RWPE1 (cell line): ENCODE results near the gene PIK3R1.

Experiments
- CTCF ChIA-PET: fragments of 350-600 bp; sonication (Branson Sonifier 250); formaldehyde crosslinking; extraction: SDS; loops from one replicate; lab custom pipeline; 2021; lab: Yijun Ruan, JAX
- POLR2A ChIA-PET: fragments of 400-600 bp; formaldehyde crosslinking; extraction: SDS; loops from one replicate; lab custom pipeline; 2020; ENCODE audit warnings: antibody characterized with exemption; ENCODE audit not compliant: low non-redundant PET; lab: Yijun Ruan, JAX
- DNase-seq: peaks from one replicate; pipeline ENCODE4 v3.0.0; 2012; ENCODE audit warnings: low spot score
- H3K27ac ChIP-seq: fragments of 450-650 bp; 2 replicates; pipeline ENCODE4 v1.5.1; 2017
- TF ChIP-seq, protein P1 (sequence below): fragments of 450-650 bp; conservative IDR thresholded peaks from 2 replicates; pipeline ENCODE4 v1.5.1; 2017; ENCODE audit warnings: low read depth, mild to moderate bottlenecking

Gene PIK3R1

DNA sequence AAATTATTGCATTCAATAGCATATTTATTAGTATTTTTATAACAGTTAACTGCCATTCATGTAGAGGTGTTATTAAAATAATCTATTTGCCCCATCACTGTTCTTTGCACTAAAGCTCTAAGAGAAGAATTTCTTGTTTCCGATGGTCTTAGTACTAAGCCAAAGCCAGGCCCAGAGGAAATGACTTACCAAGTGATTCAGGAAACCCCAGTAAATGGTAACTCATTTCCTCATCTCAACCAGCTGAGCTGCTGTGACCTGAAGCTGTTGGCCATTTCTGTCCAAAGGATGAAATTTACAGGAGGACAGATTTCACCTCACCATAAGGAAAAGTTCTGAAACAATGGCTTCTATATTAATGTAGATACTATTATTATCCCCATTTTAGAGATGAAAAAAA, 117.0 kb downstream of the PIK3R1 start:
- H3K27ac ChIP-seq = no peak overlapping the region
- DNase-seq = no peak
- CTCF ChIA-PET = no interaction called here
- POLR2A ChIA-PET = no interaction called here
- TF ChIP-seq, protein P1, sequence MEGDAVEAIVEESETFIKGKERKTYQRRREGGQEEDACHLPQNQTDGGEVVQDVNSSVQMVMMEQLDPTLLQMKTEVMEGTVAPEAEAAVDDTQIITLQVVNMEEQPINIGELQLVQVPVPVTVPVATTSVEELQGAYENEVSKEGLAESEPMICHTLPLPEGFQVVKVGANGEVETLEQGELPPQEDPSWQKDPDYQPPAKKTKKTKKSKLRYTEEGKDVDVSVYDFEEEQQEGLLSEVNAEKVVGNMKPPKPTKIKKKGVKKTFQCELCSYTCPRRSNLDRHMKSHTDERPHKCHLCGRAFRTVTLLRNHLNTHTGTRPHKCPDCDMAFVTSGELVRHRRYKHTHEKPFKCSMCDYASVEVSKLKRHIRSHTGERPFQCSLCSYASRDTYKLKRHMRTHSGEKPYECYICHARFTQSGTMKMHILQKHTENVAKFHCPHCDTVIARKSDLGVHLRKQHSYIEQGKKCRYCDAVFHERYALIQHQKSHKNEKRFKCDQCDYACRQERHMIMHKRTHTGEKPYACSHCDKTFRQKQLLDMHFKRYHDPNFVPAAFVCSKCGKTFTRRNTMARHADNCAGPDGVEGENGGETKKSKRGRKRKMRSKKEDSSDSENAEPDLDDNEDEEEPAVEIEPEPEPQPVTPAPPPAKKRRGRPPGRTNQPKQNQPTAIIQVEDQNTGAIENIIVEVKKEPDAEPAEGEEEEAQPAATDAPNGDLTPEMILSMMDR = no peak

DNA sequence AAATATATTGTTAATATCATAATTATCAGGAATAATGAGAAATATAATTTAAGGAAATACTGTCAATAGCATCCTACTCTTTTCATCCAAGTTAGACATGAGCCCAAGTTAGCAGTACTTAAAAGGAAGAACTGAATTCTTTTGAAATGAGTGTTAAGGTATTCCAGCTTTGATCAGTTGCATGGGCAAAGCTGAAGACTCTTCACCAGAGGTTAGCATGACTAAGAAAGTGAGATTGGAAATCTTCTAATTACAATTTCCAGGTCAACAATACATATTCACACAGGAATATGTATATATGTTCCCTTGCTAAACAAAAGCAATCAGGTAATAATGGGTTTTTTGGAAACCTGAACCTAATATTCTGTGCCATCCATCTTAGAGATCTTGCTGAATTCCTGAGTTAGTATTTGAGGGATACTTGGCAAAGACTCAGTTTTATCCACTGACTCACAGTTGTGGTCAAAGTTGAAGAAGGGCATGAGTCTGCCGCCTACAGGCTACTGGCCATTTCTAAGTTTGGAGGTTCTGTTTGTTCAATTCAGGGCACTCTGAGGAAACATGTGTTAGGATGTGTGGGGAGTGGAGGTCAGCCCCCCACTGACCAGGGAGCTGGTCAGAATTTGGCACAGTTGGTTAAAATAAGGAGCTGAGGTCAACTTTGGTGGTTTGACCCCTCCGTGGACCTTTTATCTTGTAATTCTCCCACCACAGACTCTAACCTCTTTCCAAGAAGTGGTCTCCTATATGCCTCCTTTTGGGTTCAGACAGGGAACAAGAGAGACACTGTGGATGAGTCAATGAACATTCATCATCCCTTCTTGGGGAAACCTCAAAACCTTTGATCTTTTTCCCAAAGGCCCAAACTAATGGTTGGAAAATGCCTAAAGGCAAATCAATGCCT, 118.3 kb downstream of the PIK3R1 start:
- TF ChIP-seq, protein P1 = no peak
- CTCF ChIA-PET = no interaction called here
- H3K27ac ChIP-seq = no peak overlapping the region; the same call in 1 of the 2 replicates
- POLR2A ChIA-PET = interaction anchor here (0.7 kb wide), 1 partner anchor 44 kb away, joined by 3 read pairs; no protein-coding TSS in a partner anchor
- peak; percentile 87 for DNase-seq

DNA sequence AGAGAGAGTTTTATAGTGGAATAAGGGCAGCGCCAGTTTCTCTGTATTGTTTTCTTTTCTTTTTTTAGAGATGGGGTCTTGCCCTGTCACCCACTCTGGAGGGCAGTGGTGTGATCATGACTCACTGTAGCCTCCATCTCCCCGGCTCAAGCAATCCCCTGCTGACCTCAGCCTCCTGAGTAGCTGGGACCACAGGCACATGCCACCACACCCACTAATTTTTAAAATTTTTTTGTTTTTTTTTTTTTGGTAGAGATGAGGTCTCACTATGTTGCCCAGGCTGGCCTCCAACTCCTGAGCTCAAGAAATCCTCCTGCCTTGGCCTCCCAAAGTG, 119.0 kb downstream of the PIK3R1 start:
- no peak overlapping the region; the same call in 1 of the 2 replicates for H3K27ac ChIP-seq
- POLR2A ChIA-PET = no interaction called here
- TF ChIP-seq, protein P1 = no peak
- CTCF ChIA-PET = no interaction called here
- DNase-seq = no peak

DNA sequence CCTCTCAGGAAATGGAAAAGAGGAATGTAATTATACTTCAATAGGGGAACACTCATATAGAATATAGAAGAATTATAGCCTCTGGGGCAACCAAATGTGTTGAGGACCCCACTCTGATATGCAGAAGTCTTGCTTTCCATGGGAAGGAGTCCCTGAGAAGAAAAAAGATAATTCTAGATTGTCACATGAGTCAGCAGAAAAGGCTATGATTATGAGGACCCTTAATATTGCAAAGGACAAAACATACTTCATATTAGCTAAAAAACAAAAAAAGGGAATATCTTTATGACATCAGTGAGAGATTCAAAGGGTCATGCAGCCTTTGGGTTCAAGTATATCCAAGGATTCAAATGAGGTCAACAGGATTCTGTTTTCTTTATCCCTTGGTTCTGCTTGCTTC, 119.5 kb downstream of the PIK3R1 start:
- POLR2A ChIA-PET = no interaction called here
- TF ChIP-seq, protein P1 = no peak
- no peak overlapping the region for H3K27ac ChIP-seq
- CTCF ChIA-PET = no interaction called here
- no peak for DNase-seq

DNA sequence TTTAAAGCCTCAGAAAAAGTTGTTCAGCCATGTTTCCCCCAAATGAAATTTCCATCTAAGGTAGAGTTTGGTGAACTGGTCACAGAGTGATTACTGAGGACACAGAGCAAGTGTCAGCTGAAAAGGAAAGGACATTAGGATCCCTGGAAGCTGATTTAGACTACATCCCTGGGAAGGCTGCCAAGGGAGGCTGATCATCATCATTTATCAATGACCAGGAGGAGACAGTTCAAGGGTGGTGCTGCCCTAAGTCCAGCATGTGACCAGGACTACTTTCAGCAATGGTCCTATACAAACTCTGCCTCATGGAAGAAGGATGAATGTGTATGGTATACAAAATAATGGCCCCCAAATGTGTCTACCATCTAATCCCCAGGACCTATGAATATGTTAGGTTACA, 120.6 kb downstream of the PIK3R1 start:
- DNase-seq = no peak
- POLR2A ChIA-PET = no interaction called here
- TF ChIP-seq, protein P1 = no peak
- no peak overlapping the region for H3K27ac ChIP-seq
- CTCF ChIA-PET = no interaction called here

DNA sequence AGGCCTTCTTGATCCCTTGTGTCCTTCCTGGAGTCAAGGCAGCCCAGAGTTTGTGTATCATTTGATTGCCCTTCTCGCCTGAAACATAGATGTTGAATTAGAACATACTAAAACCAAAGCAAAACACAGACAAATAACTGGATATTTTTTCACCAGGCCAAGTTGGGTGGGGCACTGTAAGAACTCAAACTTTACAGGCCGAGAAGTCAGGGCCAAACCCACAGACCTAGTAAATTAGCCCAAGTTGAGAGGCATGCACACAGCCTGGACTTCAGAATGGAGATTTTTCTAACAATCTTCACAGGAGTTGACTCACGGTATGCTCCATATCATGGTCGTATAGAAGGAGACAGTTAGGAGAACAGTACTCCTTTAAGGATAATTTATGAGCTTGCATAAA, 121.7 kb downstream of the PIK3R1 start:
- DNase-seq = no peak
- TF ChIP-seq, protein P1 = no peak
- H3K27ac ChIP-seq = no peak overlapping the region
- ChIA-PET POLR2A (no interaction called here), CTCF (no interaction called here)
